Measurements from ENCODE around the gene CERS6. TPM values are rescaled to one million over a fixed set of nuclear protein-coding genes. Genes with fewer than 3 reads are reported as not detected.

Gene CERS6
- polyA plus RNA-seq, 3 donors: 7.6 to 17.7 (median 15.6) TPM

DNA sequence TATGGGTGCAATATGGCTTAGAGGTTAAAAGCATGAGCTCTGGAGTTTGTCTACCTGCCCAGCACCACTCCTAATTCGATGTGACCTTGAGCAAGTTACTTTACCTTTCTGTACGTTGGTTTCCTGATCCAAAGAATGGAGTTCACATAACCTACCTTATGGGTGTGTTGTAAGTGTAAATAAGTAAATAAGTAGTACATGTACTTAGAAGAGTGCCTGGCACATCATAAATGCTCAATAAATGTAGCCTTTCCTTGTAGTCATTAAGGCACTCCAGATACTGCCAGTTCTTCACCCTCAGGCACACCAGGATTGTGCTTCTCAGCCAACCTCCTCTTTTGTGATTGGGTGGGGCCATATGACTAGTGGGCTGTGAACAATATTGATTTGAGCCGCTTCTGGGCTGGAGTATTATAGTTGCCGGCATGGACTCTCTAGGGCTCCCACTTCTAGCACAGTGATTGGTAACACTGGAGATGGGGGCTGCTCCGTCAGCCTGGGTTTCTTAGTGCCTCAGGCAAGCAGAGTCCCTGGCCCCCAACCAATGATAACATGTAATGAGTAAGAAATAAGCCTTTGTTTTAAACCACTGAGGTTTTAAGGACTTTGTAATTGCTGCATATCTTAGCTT, 244.7 kb downstream of the CERS6 start:
- no peak overlapping the region for H3K4me3 Mint-ChIP-seq
- Histone ChIP-seq H3K36me3 (replicated peaks in 1 of 2; ENCODE audit: control insufficient read depth in 1 of 2, insufficient read depth in 2 of 2, low read length in 2 of 2) (peaks cover 17 to 41% of the 10 kb centered on the region in 2 donors), H3K79me2 (ENCODE audit: insufficient read depth, low read length) (no peaks in the 10 kb centered on the region), H3K4me2 (replicated peaks; ENCODE audit: extremely low read depth, low read length, poor library complexity, severe bottlenecking) (no peak overlapping the region), H3K4me3 (replicated peaks in 1 of 3; ENCODE audit: low read depth in 2 of 3, low read length in 3 of 3) (no peak overlapping the region), H4K20me1 (ENCODE audit: insufficient read depth, low read length) (peaks cover 6% of the 10 kb centered on the region), H2AFZ (ENCODE audit: insufficient read depth, low read depth, low read length, poor library complexity, severe bottlenecking) (no peak overlapping the region), H3K4me1 (ENCODE audit: control insufficient read depth in 1 of 2, insufficient read depth in 2 of 2, low read length in 2 of 2) (no peaks in the 10 kb centered on the region), H3K9ac (ENCODE audit: insufficient read depth, low read length, poor library complexity, severe bottlenecking) (no peak overlapping the region), H3K27me3 (ENCODE audit: control insufficient read depth in 2 of 2, insufficient read depth in 2 of 2, low read length in 2 of 2) (no peaks in the 10 kb centered on the region), H3K27ac (ENCODE audit: low read depth in 1 of 2, low read length in 2 of 2) (no peak overlapping the region), H3K9me3 (replicated peaks in 1 of 2; ENCODE audit: control insufficient read depth in 1 of 2, insufficient read depth in 1 of 2, low read length in 2 of 2) (no peaks in the 10 kb centered on the region)
- 94% methylated on average over 2 of the region's 5 CpGs for WGBS (ENCODE audit: insufficient coverage)
- no peak overlapping the region for H3K27ac Mint-ChIP-seq
- intact Hi-C loops (cut with micrococcal nuclease): no loop called here
- peaks cover 28 to 40% of the 10 kb centered on the region in 2 donors for H3K36me3 Mint-ChIP-seq
- H3K9me3 Mint-ChIP-seq: peaks cover 0 to 3% (median 0%) of the 10 kb centered on the region in 7 donors
- H3K27me3 Mint-ChIP-seq (ENCODE audit: low read depth in 3 of 3): no peaks in the 10 kb centered on the region
- H3K4me1 Mint-ChIP-seq: no peaks in the 10 kb centered on the region
- no peak for TF ChIP-seq CTCF (IDR thresholded peaks at IDR 0.05)
- DNase-seq: no peak

- peaks cover 19 to 23% of the 10 kb centered on the region in 2 donors for H3K36me3 Mint-ChIP-seq
- Histone ChIP-seq H3K4me1 (ENCODE audit: control insufficient read depth in 1 of 2, insufficient read depth in 2 of 2, low read length in 2 of 2) (no peaks in the 10 kb centered on the region), H3K9me3 (replicated peaks in 1 of 2; ENCODE audit: control insufficient read depth in 1 of 2, insufficient read depth in 1 of 2, low read length in 2 of 2) (no peaks in the 10 kb centered on the region)
Measured at GRCh38 chr2:168702579-168702978, 246.5 kb downstream of the CERS6 start.

More at GRCh38 chr2:168702579-168702978, 246.5 kb downstream of the CERS6 start:
- H3K4me1 Mint-ChIP-seq: no peaks in the 10 kb centered on the region
- no peak overlapping the region for H3K27ac Mint-ChIP-seq
- peaks cover 10% of the 10 kb centered on the region for H4K20me1 ChIP-seq (ENCODE audit: insufficient read depth, low read length)
- intact Hi-C loops (cut with micrococcal nuclease): no loop called here
- no peak for TF ChIP-seq CTCF (IDR thresholded peaks at IDR 0.05)
- no peaks in the 10 kb centered on the region for H3K79me2 ChIP-seq (ENCODE audit: insufficient read depth, low read length)
- H3K4me2 ChIP-seq (replicated peaks; ENCODE audit: extremely low read depth, low read length, poor library complexity, severe bottlenecking): no peak overlapping the region
- no peaks in the 10 kb centered on the region for H3K27me3 Mint-ChIP-seq (ENCODE audit: low read depth in 3 of 3)
- no peak overlapping the region for H3K9ac ChIP-seq (ENCODE audit: insufficient read depth, low read length, poor library complexity, severe bottlenecking)
- no peak for DNase-seq
- no peak overlapping the region for H3K27ac ChIP-seq (ENCODE audit: low read depth in 1 of 2, low read length in 2 of 2)
- no peak overlapping the region for H2AFZ ChIP-seq (ENCODE audit: insufficient read depth, low read depth, low read length, poor library complexity, severe bottlenecking)
- no peak overlapping the region for H3K4me3 Mint-ChIP-seq
- no peak overlapping the region for H3K4me3 ChIP-seq (replicated peaks in 1 of 3; ENCODE audit: low read depth in 2 of 3, low read length in 3 of 3)
- peaks cover 0 to 3% (median 0%) of the 10 kb centered on the region in 7 donors for H3K9me3 Mint-ChIP-seq
- no CpG with 5 or more reads among the region's 2 CpGs for WGBS (ENCODE audit: insufficient coverage)
- no peaks in the 10 kb centered on the region for H3K27me3 ChIP-seq (ENCODE audit: control insufficient read depth in 2 of 2, insufficient read depth in 2 of 2, low read length in 2 of 2)
- peaks cover 3 to 22% of the 10 kb centered on the region in 2 donors for H3K36me3 ChIP-seq (replicated peaks in 1 of 2; ENCODE audit: control insufficient read depth in 1 of 2, insufficient read depth in 2 of 2, low read length in 2 of 2)
